Suprapubic skin (tissue), 4 donors: ENCODE measurements around the gene SOWAHA. TPM values are rescaled to one million over a fixed set of nuclear protein-coding genes. Genes with fewer than 3 reads are reported as not detected.

Experiments used
- DNase-seq, 2 donors: peaks; one replicate each; pipeline ENCODE4 v3.0.0-alpha.2; 2019; ENCODE audit warnings: low spot score in 2 of 2
- H3K27ac ChIP-seq: fragments of 200-600 bp; sonication (generic); one replicate; pipeline ENCODE4 v1.5.1; 2019
- H3K27me3 ChIP-seq: fragments of 200-600 bp; sonication (generic); one replicate; pipeline ENCODE4 v1.5.1; 2019
- H3K36me3 ChIP-seq: fragments of 200-600 bp; sonication (generic); one replicate; pipeline ENCODE4 v1.5.1; 2019
- H3K4me1 ChIP-seq: fragments of 200-600 bp; sonication (generic); one replicate; pipeline ENCODE4 v1.5.1; 2019
- H3K4me3 ChIP-seq: fragments of 200-600 bp; sonication (generic); one replicate; pipeline ENCODE4 v1.5.1; 2019; ENCODE audit warnings: mild to moderate bottlenecking
- H3K9me3 ChIP-seq: fragments of 200-600 bp; sonication (generic); one replicate; pipeline ENCODE4 v1.5.1; 2019
- CTCF ChIP-seq, 2 donors: fragments of 200-600 bp in 1 of 2; fragments of 450-650 bp in 1 of 2; sonication (generic) in 1 of 2; IDR thresholded peaks; one replicate each; pipeline ENCODE4 v1.5.1; 2016 to 2019; ENCODE audit warnings: antibody characterized with exemption in 2 of 2, mild to moderate bottlenecking in 1 of 2, moderate library complexity in 1 of 2
- EP300 ChIP-seq: sonication (generic); formaldehyde crosslinking; IDR thresholded peaks from one replicate; pipeline ENCODE4 v1.6.1; 2017; ENCODE audit warnings: antibody characterized with exemption
- POLR2A ChIP-seq, 2 donors: fragments of 450-650 bp; IDR thresholded peaks; one replicate each; pipeline ENCODE4 v1.6.1; 2017; ENCODE audit warnings: antibody characterized with exemption in 2 of 2, mild to moderate bottlenecking in 2 of 2, moderate library complexity in 2 of 2
- POLR2AphosphoS5 ChIP-seq, 3 donors: sonication (generic); formaldehyde crosslinking; IDR thresholded peaks; one replicate each; pipeline ENCODE4 v1.6.1; 2017; ENCODE audit warnings: antibody characterized with exemption in 3 of 3
- WGBS: methylation state at CpG from one replicate; pipeline ENCODE4 v1.1.5; 2018; 5-methylcytosine and 5-hydroxymethylcytosine counted together
- total RNA-seq, 4 donors: library from RNA; depleted of rRNA; stranded (reverse); fragments of >200 nt; gene quantifications; one replicate each; pipeline ENCODE4 v1.1.0, GENCODE V29; 2016

Gene SOWAHA
- total RNA-seq, 4 donors from 2014 or later: 0.23 to 0.93 (median 0.48) TPM; not detected in 1

GRCh38 chr5:132772291-132773070 is 40.6 kb upstream of the SOWAHA start:
- Histone ChIP-seq H3K4me3 (no peak overlapping the region), H3K9me3 (no peaks in the 10 kb centered on the region), H3K4me1 (peaks cover 87% of the 10 kb centered on the region), H3K36me3 (no peaks in the 10 kb centered on the region), H3K27ac (peak overlapping the region; percentile 72), H3K27me3 (no peaks in the 10 kb centered on the region)
- no peak for DNase-seq
- WGBS: 68% methylated on average over 6 of the region's 8 CpGs
- no peak for TF ChIP-seq CTCF (IDR thresholded peaks at IDR 0.05)
- no peak for TF ChIP-seq EP300
- no peak for TF ChIP-seq POLR2A (IDR thresholded peaks at IDR 0.05)
- TF ChIP-seq POLR2AphosphoS5 (IDR thresholded peaks at IDR 0.05): no peak

- no peak overlapping the region for H3K4me3 ChIP-seq
These were observed 40.0 kb upstream of the SOWAHA start for GRCh38 chr5:132773114-132773513.

GRCh38 chr5:132773601-132774355 is 39.3 kb upstream of the SOWAHA start:
- Histone ChIP-seq H3K36me3 (no peaks in the 10 kb centered on the region), H3K27ac (peak overlapping the region; percentile 24), H3K4me3 (no peak overlapping the region), H3K9me3 (no peaks in the 10 kb centered on the region), H3K4me1 (peaks cover 83% of the 10 kb centered on the region), H3K27me3 (no peaks in the 10 kb centered on the region)
- no peak for DNase-seq
- WGBS: 56% methylated on average over 11 of the region's 12 CpGs
- no peak for TF ChIP-seq CTCF (IDR thresholded peaks at IDR 0.05)
- no peak for TF ChIP-seq EP300
- no peak for TF ChIP-seq POLR2A (IDR thresholded peaks at IDR 0.05)
- TF ChIP-seq POLR2AphosphoS5 (IDR thresholded peaks at IDR 0.05): no peak

More at GRCh38 chr5:132773114-132773513, 40.0 kb upstream of the SOWAHA start:
- WGBS: 65% methylated on average over 5 of the region's 5 CpGs
- no peaks in the 10 kb centered on the region for H3K9me3 ChIP-seq
- no peaks in the 10 kb centered on the region for H3K36me3 ChIP-seq
- H3K4me1 ChIP-seq: peaks cover 86% of the 10 kb centered on the region
- TF ChIP-seq CTCF (IDR thresholded peaks at IDR 0.05) (no peak), EP300 (no peak), POLR2A (IDR thresholded peaks at IDR 0.05) (no peak), POLR2AphosphoS5 (IDR thresholded peaks at IDR 0.05) (no peak)
- H3K27me3 ChIP-seq: no peaks in the 10 kb centered on the region
- peak overlapping the region; percentile 72 for H3K27ac ChIP-seq
- DNase-seq: no peak

- Histone ChIP-seq H3K9me3 (no peaks in the 10 kb centered on the region), H3K4me3 (peak overlapping the region; percentile 89), H3K36me3 (no peaks in the 10 kb centered on the region), H3K27me3 (no peaks in the 10 kb centered on the region), H3K4me1 (peaks cover 77% of the 10 kb centered on the region), H3K27ac (peak overlapping the region; percentile 24)
- TF ChIP-seq POLR2A (IDR thresholded peaks at IDR 0.05) (no peak), POLR2AphosphoS5 (IDR thresholded peaks at IDR 0.05) (no peak)
- no peak for DNase-seq
- 47% methylated on average over 3 of the region's 3 CpGs for WGBS
These were observed 38.7 kb upstream of the SOWAHA start for GRCh38 chr5:132774406-132774805.

- 25% methylated on average over 3 of the region's 5 CpGs for WGBS
- no peak for DNase-seq
- H3K4me3 ChIP-seq: peak overlapping the region; percentile 89
- H3K27ac ChIP-seq: peak overlapping the region; percentile 89
- no peaks in the 10 kb centered on the region for H3K27me3 ChIP-seq
- TF ChIP-seq EP300 (no peak), POLR2A (IDR thresholded peaks at IDR 0.05) (no peak), CTCF (IDR thresholded peaks at IDR 0.05) (no peak), POLR2AphosphoS5 (IDR thresholded peaks at IDR 0.05) (no peak)
- H3K9me3 ChIP-seq: no peaks in the 10 kb centered on the region
- H3K36me3 ChIP-seq: no peaks in the 10 kb centered on the region
- H3K4me1 ChIP-seq: peaks cover 74% of the 10 kb centered on the region
These were observed 38.2 kb upstream of the SOWAHA start for GRCh38 chr5:132774896-132775295.
